ENCODE data around the gene RAB7B.

RAB7B gene

GRCh38 chr1:205975387-205975998, 27.7 kb downstream of the RAB7B start:
- ATAC-seq (no peak), DNase-seq (ENCODE audit: low spot score in 2 of 2) (no peak)
- Mint-ChIP-seq H3K36me3 (no peaks in the 10 kb centered on the region), H3K4me1 (peaks cover 26% of the 10 kb centered on the region), H3K4me3 (no peak overlapping the region), H3K27ac (no peak overlapping the region), H3K9me3 (no peaks in the 10 kb centered on the region)

- ATAC-seq: no peak
- DNase-seq (ENCODE audit: low spot score in 2 of 2): no peak
- Mint-ChIP-seq H3K4me1 (peaks cover 29% of the 10 kb centered on the region), H3K4me3 (no peak overlapping the region), H3K36me3 (no peaks in the 10 kb centered on the region), H3K27ac (no peak overlapping the region), H3K9me3 (no peaks in the 10 kb centered on the region)
Measured at GRCh38 chr1:205974712-205975111, 28.5 kb downstream of the RAB7B start.

- Mint-ChIP-seq H3K4me1 (peaks cover 29% of the 10 kb centered on the region), H3K27ac (no peak overlapping the region), H3K4me3 (no peak overlapping the region), H3K36me3 (no peaks in the 10 kb centered on the region), H3K9me3 (no peaks in the 10 kb centered on the region)
- DNase-seq (ENCODE audit: low spot score in 2 of 2) (no peak), ATAC-seq (no peak)
Measured at GRCh38 chr1:205973377-205974232, 29.6 kb downstream of the RAB7B start.

- no peak for DNase-seq (ENCODE audit: low spot score in 2 of 2)
- Mint-ChIP-seq H3K27ac (no peak overlapping the region), H3K4me1 (peaks cover 29% of the 10 kb centered on the region), H3K4me3 (no peak overlapping the region), H3K36me3 (no peaks in the 10 kb centered on the region), H3K9me3 (no peaks in the 10 kb centered on the region)
- ATAC-seq: peak; percentile 40
Measured at GRCh38 chr1:205972491-205973168, 30.6 kb downstream of the RAB7B start.

GRCh38 chr1:205972081-205972480, 31.1 kb downstream of the RAB7B start:
- H3K4me3 Mint-ChIP-seq: no peak overlapping the region
- peaks cover 29% of the 10 kb centered on the region for H3K4me1 Mint-ChIP-seq
- no peak overlapping the region for H3K27ac Mint-ChIP-seq
- DNase-seq (ENCODE audit: low spot score in 2 of 2): no peak
- ATAC-seq: peak; percentile 43
- no peaks in the 10 kb centered on the region for H3K36me3 Mint-ChIP-seq
- H3K9me3 Mint-ChIP-seq: no peaks in the 10 kb centered on the region

GRCh38 chr1:205971082-205971481, 32.1 kb downstream of the RAB7B start:
- Mint-ChIP-seq H3K4me3 (no peak overlapping the region), H3K27ac (no peak overlapping the region), H3K4me1 (peaks cover 29% of the 10 kb centered on the region), H3K9me3 (no peaks in the 10 kb centered on the region), H3K36me3 (no peaks in the 10 kb centered on the region)
- DNase-seq (ENCODE audit: low spot score in 2 of 2): no peak
- ATAC-seq: no peak

GRCh38 chr1:205970486-205970885, 32.7 kb downstream of the RAB7B start:
- ATAC-seq: no peak
- no peak for DNase-seq (ENCODE audit: low spot score in 2 of 2)
- no peak overlapping the region for H3K27ac Mint-ChIP-seq
- peaks cover 29% of the 10 kb centered on the region for H3K4me1 Mint-ChIP-seq
- no peaks in the 10 kb centered on the region for H3K9me3 Mint-ChIP-seq
- no peaks in the 10 kb centered on the region for H3K36me3 Mint-ChIP-seq
- H3K4me3 Mint-ChIP-seq: no peak overlapping the region

GRCh38 chr1:205969229-205969628, 34.0 kb downstream of the RAB7B start:
- Mint-ChIP-seq H3K4me3 (no peak overlapping the region), H3K4me1 (peaks cover 21% of the 10 kb centered on the region), H3K9me3 (no peaks in the 10 kb centered on the region), H3K27ac (no peak overlapping the region), H3K36me3 (no peaks in the 10 kb centered on the region)
- DNase-seq (ENCODE audit: low spot score in 2 of 2) (no peak), ATAC-seq (no peak)

GRCh38 chr1:205967554-205968335, 35.5 kb downstream of the RAB7B start:
- Mint-ChIP-seq H3K4me3 (no peak overlapping the region), H3K4me1 (peaks cover 13% of the 10 kb centered on the region), H3K36me3 (no peaks in the 10 kb centered on the region), H3K9me3 (no peaks in the 10 kb centered on the region), H3K27ac (no peak overlapping the region)
- DNase-seq (ENCODE audit: low spot score in 2 of 2) (no peak), ATAC-seq (no peak)

GRCh38 chr1:205965036-205965884, 37.9 kb downstream of the RAB7B start:
- Mint-ChIP-seq H3K27ac (no peak overlapping the region), H3K4me1 (peaks cover 18% of the 10 kb centered on the region), H3K36me3 (no peaks in the 10 kb centered on the region), H3K4me3 (no peak overlapping the region), H3K9me3 (no peaks in the 10 kb centered on the region)
- ATAC-seq (no peak), DNase-seq (ENCODE audit: low spot score in 2 of 2) (no peak)

GRCh38 chr1:205963352-205964155, 39.6 kb downstream of the RAB7B start:
- H3K9me3 Mint-ChIP-seq: no peaks in the 10 kb centered on the region
- no peak for DNase-seq (ENCODE audit: low spot score in 2 of 2)
- peaks cover 17% of the 10 kb centered on the region for H3K4me1 Mint-ChIP-seq
- H3K4me3 Mint-ChIP-seq: no peak overlapping the region
- H3K27ac Mint-ChIP-seq: peak overlapping the region; percentile 5
- no peaks in the 10 kb centered on the region for H3K36me3 Mint-ChIP-seq
- peak; percentile 59 for ATAC-seq

GRCh38 chr1:205962821-205963221, 40.4 kb downstream of the RAB7B start:
- Mint-ChIP-seq H3K36me3 (no peaks in the 10 kb centered on the region), H3K4me1 (peaks cover 17% of the 10 kb centered on the region), H3K27ac (no peak overlapping the region), H3K4me3 (no peak overlapping the region), H3K9me3 (no peaks in the 10 kb centered on the region)
- ATAC-seq (no peak), DNase-seq (ENCODE audit: low spot score in 2 of 2) (no peak)

GRCh38 chr1:205961991-205962820, 41.0 kb downstream of the RAB7B start:
- H3K4me1 Mint-ChIP-seq: peaks cover 17% of the 10 kb centered on the region
- ATAC-seq (no peak), DNase-seq (ENCODE audit: low spot score in 2 of 2) (no peak)
- no peak overlapping the region for H3K4me3 Mint-ChIP-seq
- no peaks in the 10 kb centered on the region for H3K9me3 Mint-ChIP-seq
- H3K27ac Mint-ChIP-seq: no peak overlapping the region
- H3K36me3 Mint-ChIP-seq: no peaks in the 10 kb centered on the region
